GM21529 (cell line): Measurements from ENCODE around the gene TBC1D22A.

Source experiments
- ATAC-seq: cut with Tn5 transposase; IDR thresholded peaks from one replicate; pipeline ENCODE4 v1.9.1; 2021; ENCODE audit not compliant: unreplicated experiment

The TBC1D22A gene

DNA sequence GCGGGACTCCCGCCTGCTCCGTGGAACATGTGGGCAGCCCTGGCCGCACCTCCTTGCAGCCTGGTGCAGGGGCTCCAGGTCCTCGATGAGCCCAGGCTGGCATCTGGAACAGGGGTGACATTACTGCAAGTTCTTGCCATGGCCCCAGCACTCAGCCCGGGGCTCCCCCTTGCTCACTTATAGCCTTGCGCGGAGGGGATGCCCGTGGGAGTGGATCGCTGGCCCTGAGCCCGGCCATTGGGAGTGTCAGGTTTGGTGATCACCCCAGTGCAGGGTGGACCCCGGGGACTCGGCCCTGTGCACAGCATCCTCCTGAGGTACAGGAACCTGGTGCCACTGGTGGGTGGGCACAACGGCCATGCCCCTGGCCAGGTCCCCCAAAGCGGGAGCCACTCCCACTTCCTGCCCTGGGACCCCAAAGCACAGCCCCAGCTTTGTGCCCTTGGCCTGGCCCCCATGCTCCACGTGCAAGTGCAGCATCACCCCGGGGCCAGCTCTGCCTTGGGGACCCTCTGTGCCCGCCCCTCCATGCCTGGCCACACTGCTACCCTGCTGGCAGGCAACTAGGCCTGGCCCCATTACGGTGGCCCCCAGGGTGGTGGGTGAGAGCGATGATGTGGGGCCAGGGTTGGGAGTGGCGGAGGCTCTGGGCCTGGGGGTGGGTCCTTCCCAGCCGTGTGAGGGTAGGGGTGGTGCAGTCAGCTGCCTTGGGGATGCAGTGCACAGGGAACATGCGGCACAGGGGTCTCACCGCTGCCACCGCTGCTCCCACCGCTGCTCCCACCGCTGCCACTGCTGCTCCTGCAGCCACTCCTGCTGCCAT lies 439.8 kb downstream of the TBC1D22A start:
- no peak for ATAC-seq

- no peak for ATAC-seq
Observed at GRCh38 chr22:47202819-47203553, 440.5 kb downstream of the TBC1D22A start.

DNA sequence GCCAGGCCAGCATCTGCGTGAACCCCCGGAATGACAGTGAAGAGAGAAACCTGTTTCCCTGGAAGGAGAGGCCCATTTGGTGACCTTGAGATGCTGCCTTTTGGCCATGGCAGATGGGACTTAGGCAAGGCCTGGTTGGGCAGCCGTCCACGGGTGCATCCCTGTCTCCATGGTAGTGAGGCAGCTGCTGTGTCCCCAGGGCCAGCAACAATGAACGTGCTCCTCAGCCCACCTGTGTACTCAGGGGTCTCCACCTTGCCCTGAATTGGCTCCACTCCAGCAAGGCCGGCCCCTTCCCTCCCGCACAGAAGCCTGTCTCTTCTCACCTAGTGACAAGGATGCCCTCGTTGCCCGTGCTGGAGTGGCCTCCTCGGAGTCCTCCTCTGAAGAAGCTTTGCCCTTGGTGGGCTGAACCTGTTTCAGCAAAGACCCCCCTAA lies 441.1 kb downstream of the TBC1D22A start:
- no peak for ATAC-seq

- no peak for ATAC-seq
Observed at GRCh38 chr22:47204002-47204979, 441.8 kb downstream of the TBC1D22A start.

- no peak for ATAC-seq
Observed at GRCh38 chr22:47205081-47205491, 442.6 kb downstream of the TBC1D22A start.

- no peak for ATAC-seq
Observed at GRCh38 chr22:47205554-47205953, 443.1 kb downstream of the TBC1D22A start.

- no peak for ATAC-seq
Observed at GRCh38 chr22:47206164-47206563, 443.7 kb downstream of the TBC1D22A start.

- ATAC-seq = no peak
Observed at GRCh38 chr22:47206666-47207218, 444.3 kb downstream of the TBC1D22A start.

DNA sequence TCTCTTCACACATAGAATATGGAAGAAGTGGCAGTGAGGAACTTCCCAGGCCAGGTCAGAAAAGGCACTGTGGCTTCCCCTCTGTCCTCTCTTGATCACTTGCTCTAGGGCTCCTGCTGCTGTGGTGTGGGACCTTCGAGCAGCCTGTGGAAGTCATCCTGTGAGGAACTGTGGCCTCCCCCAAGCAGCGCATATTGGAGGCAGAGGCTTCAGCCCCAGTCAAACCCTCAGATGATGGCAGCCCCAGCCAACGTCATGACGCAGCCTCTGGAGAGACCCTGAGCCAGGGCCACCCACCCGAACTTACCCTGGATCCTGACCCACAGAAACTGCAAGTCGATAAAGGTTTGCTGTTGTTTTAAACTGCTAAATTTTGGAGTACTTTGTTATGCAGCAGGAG lies 444.9 kb downstream of the TBC1D22A start:
- no peak for ATAC-seq

DNA sequence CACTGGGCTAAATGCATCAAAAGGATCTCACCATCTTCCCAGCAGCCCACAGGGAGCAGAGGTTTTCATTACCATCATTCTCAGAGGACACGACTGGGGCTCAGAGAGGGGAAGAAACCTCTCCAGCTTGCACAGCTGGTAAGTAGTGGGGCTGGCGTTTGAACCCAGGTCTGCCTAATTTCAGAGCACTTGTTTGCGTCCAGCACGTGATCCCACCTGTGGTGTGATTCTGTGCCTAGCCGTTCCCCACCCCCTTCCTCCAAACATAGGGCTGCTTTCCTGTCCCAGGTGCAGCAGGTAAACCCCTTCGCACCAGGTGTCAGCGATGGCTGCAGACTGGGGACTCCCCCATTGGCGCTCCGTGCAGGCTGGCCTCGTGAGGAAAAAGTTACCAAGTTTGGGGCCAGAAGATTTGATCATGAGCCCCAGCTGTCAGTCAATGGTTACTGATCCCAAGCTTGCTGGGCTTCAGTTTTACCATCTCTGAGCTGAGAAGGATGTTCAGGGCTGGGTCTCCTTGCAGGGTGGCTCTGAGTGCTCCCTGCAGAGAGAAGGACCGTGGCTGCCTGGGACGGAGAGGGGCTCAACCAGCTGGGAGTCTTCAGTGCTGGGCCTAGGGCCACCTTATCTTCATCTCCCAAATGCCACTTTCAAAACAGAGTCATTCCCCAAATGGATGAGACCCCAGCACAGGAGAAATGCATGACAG lies 445.6 kb downstream of the TBC1D22A start:
- ATAC-seq = no peak

- ATAC-seq = no peak
Observed at GRCh38 chr22:47208630-47209029, 446.2 kb downstream of the TBC1D22A start.

GRCh38 chr22:47209040-47209514 lies 446.6 kb downstream of the TBC1D22A start:
- ATAC-seq = no peak

DNA sequence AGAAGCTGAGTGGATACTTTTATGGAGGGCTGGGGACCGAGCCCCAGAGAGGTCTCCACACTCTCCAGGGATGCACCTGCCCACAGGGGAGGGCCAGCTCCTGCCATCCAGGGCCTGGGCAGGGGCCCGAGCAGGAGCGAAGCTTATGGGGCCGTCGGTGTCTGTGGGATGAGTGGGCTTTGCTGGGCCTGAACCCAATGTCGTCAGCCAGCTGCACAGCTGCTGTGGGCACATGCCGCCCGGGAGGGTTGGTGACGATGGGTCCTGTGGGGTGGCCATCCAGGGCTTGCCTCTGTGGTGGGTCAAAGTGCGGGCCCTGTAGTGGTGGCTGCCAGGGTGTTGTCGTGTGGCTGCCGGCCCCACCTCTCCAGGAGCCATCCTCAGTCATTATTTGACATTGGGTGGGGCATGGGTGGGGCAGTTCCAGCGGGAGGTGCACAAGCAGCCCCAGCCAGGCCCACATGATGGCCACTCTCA lies 447.1 kb downstream of the TBC1D22A start:
- no peak for ATAC-seq

DNA sequence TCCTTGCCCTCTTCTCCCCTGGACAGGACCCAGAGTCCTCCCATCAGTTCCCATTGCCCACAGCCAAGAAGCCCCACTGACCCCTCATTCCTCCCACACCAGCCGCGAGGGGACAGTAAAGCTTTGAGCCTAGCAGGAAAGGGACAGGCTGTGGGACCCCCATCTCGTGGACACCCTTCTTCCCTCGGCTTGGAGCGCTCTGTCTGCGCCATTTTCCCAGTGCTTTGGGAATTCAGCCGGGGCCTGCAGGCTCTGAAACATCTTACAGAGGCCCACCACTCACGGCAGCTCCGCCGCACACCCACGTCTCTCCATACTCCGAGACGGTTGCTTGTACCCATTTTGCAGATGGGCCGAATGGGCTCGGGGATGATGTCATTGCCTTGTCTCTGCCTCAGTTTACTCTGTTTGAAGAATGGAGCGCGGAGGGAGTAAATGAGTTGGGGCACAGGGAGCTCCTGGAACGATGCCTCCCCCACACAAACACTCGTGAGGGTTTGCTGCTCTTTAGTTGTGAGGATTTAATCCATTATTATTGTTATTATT lies 447.7 kb downstream of the TBC1D22A start:
- ATAC-seq = no peak

GRCh38 chr22:47210686-47211085 lies 448.2 kb downstream of the TBC1D22A start:
- no peak for ATAC-seq

- ATAC-seq = no peak
Observed at GRCh38 chr22:47213571-47214230, 451.3 kb downstream of the TBC1D22A start.

DNA sequence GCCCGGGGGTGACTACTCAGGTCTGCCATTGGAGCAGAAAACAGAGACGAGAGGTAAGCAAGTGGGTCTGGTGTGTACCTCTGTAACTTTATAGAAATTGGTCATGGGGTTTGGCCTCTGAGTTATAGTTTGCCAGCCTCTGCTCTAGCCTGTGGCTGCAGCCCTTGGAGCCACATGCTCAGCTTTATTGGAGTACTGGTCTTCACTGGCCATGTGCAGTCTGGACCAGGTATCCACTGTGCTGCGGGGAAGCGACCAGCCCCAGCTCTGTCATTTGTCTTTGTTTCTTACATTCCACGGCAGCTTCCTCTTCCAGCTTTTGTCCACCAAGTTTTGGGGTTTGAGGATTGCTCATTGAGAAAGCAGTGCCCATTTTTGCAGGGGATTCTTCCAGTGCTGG lies 453.4 kb downstream of the TBC1D22A start:
- no peak for ATAC-seq

- no peak for ATAC-seq
Observed at GRCh38 chr22:47218671-47219070, 456.2 kb downstream of the TBC1D22A start.

- ATAC-seq = no peak
Observed at GRCh38 chr22:47219789-47220188, 457.3 kb downstream of the TBC1D22A start.
